Parathyroid adenoma (tissue), 2 donors: ENCODE data around the gene AMIGO2.
"Not testable (repeated sequence)": the region's sequence is repeated elsewhere in the genome, so short reads cannot be mapped to it uniquely, and the experiment has no call there.

Source experiments
- H2AFZ ChIP-seq: fragments of 300-600 bp; sonication (generic); one replicate; pipeline ENCODE4 v1.7.0; 2017; ENCODE audit warnings: antibody characterized with exemption, mild to moderate bottlenecking
- H3K27ac ChIP-seq: fragments of 300-600 bp; sonication (generic); one replicate; pipeline ENCODE4 v1.7.0; 2017
- H3K27me3 ChIP-seq: fragments of 300-600 bp; sonication (generic); one replicate; pipeline ENCODE4 v1.7.0; 2017; ENCODE audit warnings: low read length; ENCODE audit not compliant: control insufficient read depth, insufficient read depth
- H3K36me3 ChIP-seq: fragments of 300-600 bp; sonication (generic); one replicate; pipeline ENCODE4 v1.7.0; 2017; ENCODE audit warnings: low read length; ENCODE audit not compliant: control insufficient read depth, insufficient read depth
- H3K4me1 ChIP-seq: fragments of 300-600 bp; sonication (generic); one replicate; pipeline ENCODE4 v1.7.0; 2017; ENCODE audit warnings: control low read depth
- H3K4me2 ChIP-seq: fragments of 300-600 bp; sonication (generic); one replicate; pipeline ENCODE4 v1.7.0; 2017; ENCODE audit warnings: low read length
- H3K4me3 ChIP-seq: fragments of 300-600 bp; sonication (generic); one replicate; pipeline ENCODE4 v1.7.0; 2017; ENCODE audit warnings: low read depth, low read length
- H3K79me2 ChIP-seq: fragments of 300-600 bp; sonication (generic); one replicate; pipeline ENCODE4 v1.7.0; 2017; ENCODE audit warnings: control low read depth
- H3K9ac ChIP-seq: fragments of 300-600 bp; sonication (generic); one replicate; pipeline ENCODE4 v1.7.0; 2017; ENCODE audit warnings: mild to moderate bottlenecking
- H3K9me3 ChIP-seq: fragments of 300-600 bp; sonication (generic); one replicate; pipeline ENCODE4 v1.7.0; 2017; ENCODE audit warnings: low read length; ENCODE audit not compliant: control insufficient read depth
- CTCF ChIP-seq: fragments of 300-600 bp; sonication (generic); IDR thresholded peaks from one replicate; pipeline ENCODE4 v1.7.0; 2017; ENCODE audit warnings: antibody characterized with exemption, mild to moderate bottlenecking
- donor health status: primary hyperparathyroidism.

AMIGO2 gene

GRCh38 chr12:47121146-47121545, 41.4 kb upstream of the AMIGO2 start:
- H3K79me2 ChIP-seq = no peaks in the 10 kb centered on the region
- no peak overlapping the region for H3K9ac ChIP-seq
- no peak overlapping the region for H2AFZ ChIP-seq
- no peak overlapping the region for H3K4me2 ChIP-seq
- H3K4me3 ChIP-seq = no peak overlapping the region
- no peaks in the 10 kb centered on the region for H3K4me1 ChIP-seq
- H3K27ac ChIP-seq = no peak overlapping the region
- no peaks in the 10 kb centered on the region for H3K27me3 ChIP-seq
- no peak for TF ChIP-seq CTCF
- H3K36me3 ChIP-seq = no peaks in the 10 kb centered on the region
- H3K9me3 ChIP-seq = no peaks in the 10 kb centered on the region

- no peak overlapping the region for H2AFZ ChIP-seq
- no peaks in the 10 kb centered on the region for H3K36me3 ChIP-seq
- H3K27ac ChIP-seq = no peak overlapping the region
Measured at GRCh38 chr12:47120736-47121135, 41.0 kb upstream of the AMIGO2 start.

GRCh38 chr12:47117305-47117704, 37.5 kb upstream of the AMIGO2 start:
- not testable (repeated sequence) for H3K9ac ChIP-seq, H3K79me2 ChIP-seq, H3K27me3 ChIP-seq, H3K4me3 ChIP-seq, H3K9me3 ChIP-seq, H3K4me2 ChIP-seq, H3K36me3 ChIP-seq, H3K4me1 ChIP-seq, H3K27ac ChIP-seq, H2AFZ ChIP-seq

More at GRCh38 chr12:47120736-47121135, 41.0 kb upstream of the AMIGO2 start:
- Histone ChIP-seq H3K9me3 (no peaks in the 10 kb centered on the region), H3K27me3 (no peaks in the 10 kb centered on the region), H3K9ac (no peak overlapping the region), H3K4me2 (no peak overlapping the region), H3K4me3 (no peak overlapping the region), H3K79me2 (no peaks in the 10 kb centered on the region), H3K4me1 (no peaks in the 10 kb centered on the region)
- TF ChIP-seq CTCF = no peak

GRCh38 chr12:47114481-47114892, 34.7 kb upstream of the AMIGO2 start:
- no peak overlapping the region for H2AFZ ChIP-seq
- TF ChIP-seq CTCF = no peak
- H3K9me3 ChIP-seq = no peaks in the 10 kb centered on the region
- no peak overlapping the region for H3K27ac ChIP-seq
- no peaks in the 10 kb centered on the region for H3K4me1 ChIP-seq
- H3K4me3 ChIP-seq = no peak overlapping the region
- no peaks in the 10 kb centered on the region for H3K79me2 ChIP-seq
- H3K4me2 ChIP-seq = no peak overlapping the region
- no peaks in the 10 kb centered on the region for H3K27me3 ChIP-seq
- no peak overlapping the region for H3K9ac ChIP-seq
- H3K36me3 ChIP-seq = no peaks in the 10 kb centered on the region

- no peak overlapping the region for H3K4me2 ChIP-seq
- no peak for TF ChIP-seq CTCF
- no peak overlapping the region for H3K4me3 ChIP-seq
- no peak overlapping the region for H3K27ac ChIP-seq
- H3K9me3 ChIP-seq = no peaks in the 10 kb centered on the region
- H2AFZ ChIP-seq = no peak overlapping the region
- no peaks in the 10 kb centered on the region for H3K4me1 ChIP-seq
- no peaks in the 10 kb centered on the region for H3K79me2 ChIP-seq
- H3K27me3 ChIP-seq = no peaks in the 10 kb centered on the region
- H3K9ac ChIP-seq = no peak overlapping the region
- H3K36me3 ChIP-seq = no peaks in the 10 kb centered on the region
Measured at GRCh38 chr12:47112679-47113078, 32.9 kb upstream of the AMIGO2 start.
